SK-N-SH (cell line): ENCODE data around the gene EHBP1L1. TPM values are rescaled to one million over a fixed set of nuclear protein-coding genes. Genes with fewer than 3 reads are reported as not detected.

ENCODE experiments used
- CTCF ChIA-PET: fragments of 300-600, 350-600 bp; formaldehyde crosslinking; extraction: SDS; loops from one replicate; lab custom pipeline; 2021; lab: Yijun Ruan, JAX
- POLR2A ChIA-PET: fragments of 350-600 bp; sonication (Branson Sonifier 250); formaldehyde crosslinking; extraction: SDS; loops from one replicate; lab custom pipeline; 2020; ENCODE audit warnings: antibody characterized with exemption, inconsistent platforms; lab: Yijun Ruan, JAX
- DNase-seq: peaks from one replicate; pipeline ENCODE4 v3.0.0; 2012
- H2AFZ ChIP-seq: fragments of 200-600 bp; sonication (generic); 2 replicates; pipeline ENCODE4 v1.8.1; 2016; ENCODE audit warnings: antibody characterized with exemption, mild to moderate bottlenecking, low read depth
- H3F3A ChIP-seq: fragments of 200-600 bp; sonication (generic); replicated peaks from 2 replicates; pipeline ENCODE3; 2016; ENCODE audit warnings: antibody characterized with exemption, mild to moderate bottlenecking; ENCODE audit not compliant: insufficient read depth
- H3K27ac ChIP-seq, 2 experiments: fragments of 200-500 bp in 1 of 2; fragments of 200-600 bp in 1 of 2; sonication (Bioruptor generic) in 1 of 2; sonication (generic), shearing (Covaris generic) in 1 of 2; 2 replicates each; pipeline versions ENCODE4 v1.5.1 to v1.6.1; 2014 to 2016; ENCODE audit warnings: low read depth in 2 of 2, inconsistent platforms in 1 of 2, low read length in 1 of 2, mild to moderate bottlenecking in 1 of 2, mixed read lengths in 1 of 2
- H3K27me3 ChIP-seq: fragments of 200-600 bp; sonication (generic), shearing (Covaris generic); 2 replicates; pipeline ENCODE4 v1.6.1; 2016; ENCODE audit warnings: mixed run types; ENCODE audit not compliant: insufficient read depth
- H3K36me3 ChIP-seq, 2 experiments: fragments of 200-500 bp in 1 of 2; fragments of 200-600 bp in 1 of 2; sonication (Bioruptor generic) in 1 of 2; sonication (generic) in 1 of 2; replicated peaks in 1 of 2; 2 replicates each; pipeline versions ENCODE3 to v1.5.1; 2014 to 2016; ENCODE audit warnings: low read length in 1 of 2, mild to moderate bottlenecking in 1 of 2; ENCODE audit not compliant: insufficient read depth in 2 of 2, control insufficient read depth in 1 of 2
- H3K4me1 ChIP-seq, 2 experiments: fragments of 200-500 bp in 1 of 2; fragments of 200-600 bp in 1 of 2; sonication (Bioruptor generic) in 1 of 2; sonication (generic), shearing (Covaris generic) in 1 of 2; 2 replicates each; pipeline versions ENCODE4 v1.5.1 to v1.6.1; 2014 to 2016; ENCODE audit warnings: low read depth in 1 of 2, low read length in 1 of 2, mixed run types in 1 of 2; ENCODE audit not compliant: insufficient read depth in 2 of 2, control insufficient read depth in 1 of 2
- H3K4me2 ChIP-seq: fragments of 200-600 bp; sonication (generic), shearing (Covaris generic); 2 replicates; pipeline ENCODE4 v1.6.1; 2017; ENCODE audit warnings: mixed run types
- H3K4me3 ChIP-seq, 2 experiments: fragments of 200-500 bp in 1 of 2; fragments of 200-600 bp in 1 of 2; sonication (Bioruptor generic) in 1 of 2; sonication (generic), shearing (Covaris generic) in 1 of 2; 2 replicates each; pipeline versions ENCODE4 v1.5.1 to v1.8.1; 2014 to 2016; ENCODE audit warnings: low read depth in 2 of 2, inconsistent platforms in 1 of 2, low read length in 1 of 2, mild to moderate bottlenecking in 1 of 2, mixed read lengths in 1 of 2, moderate library complexity in 1 of 2
- H3K79me2 ChIP-seq: fragments of 200-600 bp; sonication (generic); 2 replicates; pipeline ENCODE4 v1.8.1; 2017; ENCODE audit warnings: mild to moderate bottlenecking; ENCODE audit not compliant: insufficient read depth
- H3K9ac ChIP-seq: fragments of 200-600 bp; sonication (generic); 2 replicates; pipeline ENCODE4 v1.6.1; 2017; ENCODE audit warnings: mixed run types
- H3K9me2 ChIP-seq: fragments of 200-600 bp; sonication (generic); 2 replicates; pipeline ENCODE4 v1.6.1; 2017; ENCODE audit warnings: mixed run types
- H3K9me3 ChIP-seq: fragments of 200-600 bp; sonication (generic); 2 replicates; pipeline ENCODE4 v1.6.1; 2017; ENCODE audit warnings: mixed run types, mild to moderate bottlenecking, moderate library complexity
- H4K20me1 ChIP-seq: fragments of 200-600 bp; sonication (generic); 2 replicates; pipeline ENCODE4 v1.6.1; 2017; ENCODE audit warnings: mild to moderate bottlenecking, mixed run types; ENCODE audit not compliant: insufficient read depth
- CHD2 ChIP-seq: fragments of 150-350 bp; IDR thresholded peaks from 2 replicates; pipeline ENCODE4 v1.6.1; 2018; ENCODE audit warnings: low read length; ENCODE audit not compliant: partially characterized antibody
- EZH2phosphoT487 ChIP-seq: fragments of 200-600 bp; sonication (generic); IDR thresholded peaks from 2 replicates; pipeline ENCODE4 v1.6.1; 2017; ENCODE audit warnings: low read depth, mixed run types, mild to moderate bottlenecking, antibody characterized with exemption, moderate library complexity, borderline replicate concordance
- FOXJ3 ChIP-seq: sonication (generic); formaldehyde crosslinking; IDR thresholded peaks from 2 replicates; pipeline ENCODE4 v1.5.1; 2020; ENCODE audit warnings: mild to moderate bottlenecking, missing genetic modification reagents
- NFIC ChIP-seq: IDR thresholded peaks from 2 replicates; pipeline ENCODE4 v1.4.0; 2012; ENCODE audit warnings: borderline replicate concordance
- RFX5 ChIP-seq: IDR thresholded peaks from 2 replicates; pipeline ENCODE4 v1.6.1; 2012; ENCODE audit warnings: mild to moderate bottlenecking, improper control_type of control experiment, low read length
- RXRA ChIP-seq: IDR thresholded peaks from 2 replicates; pipeline ENCODE4 v1.4.0; 2012; ENCODE audit warnings: low read depth, mild to moderate bottlenecking, borderline replicate concordance
- SIN3A ChIP-seq: IDR thresholded peaks from 2 replicates; pipeline ENCODE4 v1.6.1; 2012; ENCODE audit warnings: low read depth, mild to moderate bottlenecking, low read length, moderate library complexity, borderline replicate concordance
- SMC3 ChIP-seq: IDR thresholded peaks from 2 replicates; pipeline ENCODE4 v1.6.1; 2012; ENCODE audit warnings: low read depth, low read length, improper control_type of control experiment
- TAF1 ChIP-seq: IDR thresholded peaks from 2 replicates; pipeline ENCODE4 v1.6.1; 2012; ENCODE audit warnings: low read depth, mild to moderate bottlenecking, low read length, moderate library complexity, borderline replicate concordance
- TEAD4 ChIP-seq: IDR thresholded peaks from 2 replicates; pipeline ENCODE4 v1.4.0; 2012; ENCODE audit warnings: mild to moderate bottlenecking, borderline replicate concordance; ENCODE audit not compliant: insufficient read depth
- YY1 ChIP-seq: IDR thresholded peaks from 2 replicates; pipeline ENCODE4 v1.4.0; 2012; ENCODE audit warnings: low read depth, mild to moderate bottlenecking
- WGBS: methylation state at CpG from one replicate; pipeline ENCODE4 v1.1.6; 2017; ENCODE audit warnings: low lambda C conversion rate; 5-methylcytosine and 5-hydroxymethylcytosine counted together
- polyA plus RNA-seq, 3 experiments: library from polyadenylated mRNA; depleted of rRNA; stranded (reverse); fragments of >200 nt; gene quantifications; 2 replicates each; pipeline ENCODE4 v1.2.3, GENCODE V29; 2012
- TF ChIP-seq, protein P1 (sequence below): IDR thresholded peaks from 2 replicates; pipeline ENCODE4 v1.4.0; 2012; ENCODE audit warnings: low read depth
- TF ChIP-seq, protein P2 (sequence below): IDR thresholded peaks from 2 replicates; pipeline ENCODE4 v1.4.0; 2012; ENCODE audit warnings: low read depth, borderline replicate concordance
- TF ChIP-seq, protein P3 (sequence below): fragments of 200-600 bp; sonication (generic); IDR thresholded peaks from 2 replicates; pipeline ENCODE4 v1.6.1; 2017; ENCODE audit warnings: antibody characterized with exemption, mild to moderate bottlenecking, moderate library complexity
- TF ChIP-seq, protein P4 (sequence below): IDR thresholded peaks from 2 replicates; pipeline ENCODE4 v1.6.1; 2012; ENCODE audit warnings: mild to moderate bottlenecking, low read depth, low read length, moderate library complexity

The EHBP1L1 gene
- polyA plus RNA-seq, 1 of the 3 experiments (the other 2 are of a cell fraction): 48.7 TPM

DNA sequence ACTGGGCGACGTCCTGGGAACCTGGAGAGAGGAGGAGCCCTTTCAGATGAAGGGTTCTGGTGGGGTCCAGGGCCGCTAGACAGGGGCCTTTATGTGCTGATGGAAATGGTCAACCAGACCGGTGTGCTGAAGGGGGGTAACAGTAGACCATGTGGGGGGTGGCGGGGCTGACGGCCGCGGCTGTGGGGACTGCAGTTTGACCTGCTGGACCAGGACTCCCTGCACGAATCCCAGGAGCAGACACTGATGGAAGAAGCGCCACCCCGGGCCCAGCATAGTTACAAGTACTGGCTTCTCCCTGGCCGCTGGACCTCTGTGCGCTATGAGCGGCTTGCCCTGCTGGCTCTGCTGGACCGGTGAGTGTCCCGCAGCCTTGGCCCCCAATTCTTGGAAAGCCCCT lies 46.2 kb downstream of the EHBP1L1 start:
- WGBS: 97% methylated on average over 11 of the region's 16 CpGs
- H3K27me3 ChIP-seq: no peaks in the 10 kb centered on the region
- H3K9me3 ChIP-seq: no peaks in the 10 kb centered on the region
- CTCF ChIA-PET: interaction anchor here (1.0 kb wide), 1 partner anchor 16 kb away, joined by 3 read pairs; the partner anchor contains the start of gene SIPA1
- H3K9ac ChIP-seq: no peak overlapping the region
- peaks cover 16% of the 10 kb centered on the region for H4K20me1 ChIP-seq
- H3K36me3 ChIP-seq: peaks cover 16 to 91% of the 10 kb centered on the region in 2 experiments
- no peaks in the 10 kb centered on the region for H3K9me2 ChIP-seq
- no peak overlapping the region for H3K27ac ChIP-seq
- H3K4me2 ChIP-seq: no peak overlapping the region
- H2AFZ ChIP-seq: no peak overlapping the region
- H3K79me2 ChIP-seq: peaks cover 45% of the 10 kb centered on the region
- H3K4me3 ChIP-seq: no peak overlapping the region
- TF ChIP-seq FOXJ3 (CRISPR knock-in tag) (no peak), NFIC (no peak), TAF1 (no peak), RFX5 (no peak), SMC3 (no peak), RXRA (no peak), YY1 (no peak), CHD2 (no peak), TEAD4 (no peak), SIN3A (no peak), EZH2phosphoT487 (no peak)
- TF ChIP-seq, protein P1, sequence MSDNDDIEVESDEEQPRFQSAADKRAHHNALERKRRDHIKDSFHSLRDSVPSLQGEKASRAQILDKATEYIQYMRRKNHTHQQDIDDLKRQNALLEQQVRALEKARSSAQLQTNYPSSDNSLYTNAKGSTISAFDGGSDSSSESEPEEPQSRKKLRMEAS: no peak
- TF ChIP-seq, protein P2, sequence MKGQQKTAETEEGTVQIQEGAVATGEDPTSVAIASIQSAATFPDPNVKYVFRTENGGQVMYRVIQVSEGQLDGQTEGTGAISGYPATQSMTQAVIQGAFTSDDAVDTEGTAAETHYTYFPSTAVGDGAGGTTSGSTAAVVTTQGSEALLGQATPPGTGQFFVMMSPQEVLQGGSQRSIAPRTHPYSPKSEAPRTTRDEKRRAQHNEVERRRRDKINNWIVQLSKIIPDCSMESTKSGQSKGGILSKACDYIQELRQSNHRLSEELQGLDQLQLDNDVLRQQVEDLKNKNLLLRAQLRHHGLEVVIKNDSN: no peak
- TF ChIP-seq, protein P3, sequence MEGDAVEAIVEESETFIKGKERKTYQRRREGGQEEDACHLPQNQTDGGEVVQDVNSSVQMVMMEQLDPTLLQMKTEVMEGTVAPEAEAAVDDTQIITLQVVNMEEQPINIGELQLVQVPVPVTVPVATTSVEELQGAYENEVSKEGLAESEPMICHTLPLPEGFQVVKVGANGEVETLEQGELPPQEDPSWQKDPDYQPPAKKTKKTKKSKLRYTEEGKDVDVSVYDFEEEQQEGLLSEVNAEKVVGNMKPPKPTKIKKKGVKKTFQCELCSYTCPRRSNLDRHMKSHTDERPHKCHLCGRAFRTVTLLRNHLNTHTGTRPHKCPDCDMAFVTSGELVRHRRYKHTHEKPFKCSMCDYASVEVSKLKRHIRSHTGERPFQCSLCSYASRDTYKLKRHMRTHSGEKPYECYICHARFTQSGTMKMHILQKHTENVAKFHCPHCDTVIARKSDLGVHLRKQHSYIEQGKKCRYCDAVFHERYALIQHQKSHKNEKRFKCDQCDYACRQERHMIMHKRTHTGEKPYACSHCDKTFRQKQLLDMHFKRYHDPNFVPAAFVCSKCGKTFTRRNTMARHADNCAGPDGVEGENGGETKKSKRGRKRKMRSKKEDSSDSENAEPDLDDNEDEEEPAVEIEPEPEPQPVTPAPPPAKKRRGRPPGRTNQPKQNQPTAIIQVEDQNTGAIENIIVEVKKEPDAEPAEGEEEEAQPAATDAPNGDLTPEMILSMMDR: no peak
- TF ChIP-seq, protein P4, sequence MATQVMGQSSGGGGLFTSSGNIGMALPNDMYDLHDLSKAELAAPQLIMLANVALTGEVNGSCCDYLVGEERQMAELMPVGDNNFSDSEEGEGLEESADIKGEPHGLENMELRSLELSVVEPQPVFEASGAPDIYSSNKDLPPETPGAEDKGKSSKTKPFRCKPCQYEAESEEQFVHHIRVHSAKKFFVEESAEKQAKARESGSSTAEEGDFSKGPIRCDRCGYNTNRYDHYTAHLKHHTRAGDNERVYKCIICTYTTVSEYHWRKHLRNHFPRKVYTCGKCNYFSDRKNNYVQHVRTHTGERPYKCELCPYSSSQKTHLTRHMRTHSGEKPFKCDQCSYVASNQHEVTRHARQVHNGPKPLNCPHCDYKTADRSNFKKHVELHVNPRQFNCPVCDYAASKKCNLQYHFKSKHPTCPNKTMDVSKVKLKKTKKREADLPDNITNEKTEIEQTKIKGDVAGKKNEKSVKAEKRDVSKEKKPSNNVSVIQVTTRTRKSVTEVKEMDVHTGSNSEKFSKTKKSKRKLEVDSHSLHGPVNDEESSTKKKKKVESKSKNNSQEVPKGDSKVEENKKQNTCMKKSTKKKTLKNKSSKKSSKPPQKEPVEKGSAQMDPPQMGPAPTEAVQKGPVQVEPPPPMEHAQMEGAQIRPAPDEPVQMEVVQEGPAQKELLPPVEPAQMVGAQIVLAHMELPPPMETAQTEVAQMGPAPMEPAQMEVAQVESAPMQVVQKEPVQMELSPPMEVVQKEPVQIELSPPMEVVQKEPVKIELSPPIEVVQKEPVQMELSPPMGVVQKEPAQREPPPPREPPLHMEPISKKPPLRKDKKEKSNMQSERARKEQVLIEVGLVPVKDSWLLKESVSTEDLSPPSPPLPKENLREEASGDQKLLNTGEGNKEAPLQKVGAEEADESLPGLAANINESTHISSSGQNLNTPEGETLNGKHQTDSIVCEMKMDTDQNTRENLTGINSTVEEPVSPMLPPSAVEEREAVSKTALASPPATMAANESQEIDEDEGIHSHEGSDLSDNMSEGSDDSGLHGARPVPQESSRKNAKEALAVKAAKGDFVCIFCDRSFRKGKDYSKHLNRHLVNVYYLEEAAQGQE: no peak
- POLR2A ChIA-PET: no interaction called here
- H3F3A ChIP-seq: no peaks in the 10 kb centered on the region
- no peak for DNase-seq
- peaks cover 0 to 6% of the 10 kb centered on the region in 2 experiments; a peak in 1 of 4 replicates for H3K4me1 ChIP-seq
